ENCODE data around the gene TBPL2.
"Not testable (repeated sequence)": the region's sequence is repeated elsewhere in the genome, so short reads cannot be mapped to it uniquely, and the experiment has no call there.

The TBPL2 gene

GRCh38 chr14:55440385-55440784 is at the start of gene TBPL2:
Gene TBPL2, minus strand, starts transcription at chr14:55440616. Its CDS starts 167 bp downstream, at chr14:55440449.
- no peak for DNase-seq

- DNase-seq, result no peak
Observed at GRCh38 chr14:55488204-55488603, 47.8 kb upstream of the TBPL2 start.

- no peak for DNase-seq
Observed at GRCh38 chr14:55482936-55483605, 42.7 kb upstream of the TBPL2 start.

GRCh38 chr14:55481769-55482168 is 41.4 kb upstream of the TBPL2 start:
- no peak for DNase-seq

- no peak for DNase-seq
Observed at GRCh38 chr14:55477680-55478079, 37.3 kb upstream of the TBPL2 start.

- not testable (repeated sequence) for DNase-seq
Observed at GRCh38 chr14:55476448-55476847, 36.0 kb upstream of the TBPL2 start.

- DNase-seq, result no peak
Observed at GRCh38 chr14:55473786-55474185, 33.4 kb upstream of the TBPL2 start.

- DNase-seq, result no peak
Observed at GRCh38 chr14:55470025-55470424, 29.6 kb upstream of the TBPL2 start.

GRCh38 chr14:55467307-55467706 is 26.9 kb upstream of the TBPL2 start:
- DNase-seq, result no peak

GRCh38 chr14:55458800-55459515 is 18.5 kb upstream of the TBPL2 start:
- DNase-seq, result peak; percentile 39

- no peak for DNase-seq
Observed at GRCh38 chr14:55457496-55457895, 17.1 kb upstream of the TBPL2 start.

GRCh38 chr14:55456411-55456810 is 16.0 kb upstream of the TBPL2 start:
- not testable (repeated sequence) for DNase-seq

- DNase-seq, result peak; percentile 87
Observed at GRCh38 chr14:55454264-55455002, 14.0 kb upstream of the TBPL2 start.

- DNase-seq, result no peak
Observed at GRCh38 chr14:55451950-55452349, 11.5 kb upstream of the TBPL2 start.

GRCh38 chr14:55451398-55451797 is 11.0 kb upstream of the TBPL2 start:
- DNase-seq, result no peak

- DNase-seq, result no peak
Observed at GRCh38 chr14:55450987-55451386, 10.6 kb upstream of the TBPL2 start.

- DNase-seq, result no peak
Observed at GRCh38 chr14:55450539-55450938, 10.1 kb upstream of the TBPL2 start.

GRCh38 chr14:55450124-55450523 is 9.7 kb upstream of the TBPL2 start:
- DNase-seq, result no peak

GRCh38 chr14:55449116-55449515 is 8.7 kb upstream of the TBPL2 start:
- DNase-seq, result no peak

- peak; percentile 98 for DNase-seq
Observed at GRCh38 chr14:55448141-55448614, 7.8 kb upstream of the TBPL2 start.

GRCh38 chr14:55446833-55447232 is 6.4 kb upstream of the TBPL2 start:
- peak; percentile 72 for DNase-seq

GRCh38 chr14:55446127-55446736 is 5.8 kb upstream of the TBPL2 start:
- DNase-seq, result peak; percentile 81

- no peak for DNase-seq
Observed at GRCh38 chr14:55441286-55441685, 870 bp upstream of the TBPL2 start.

Data from EL (cell line).